ENCODE measurements around the gene LIN28A. TPM values are rescaled to one million over a fixed set of nuclear protein-coding genes. Genes with fewer than 3 reads are reported as not detected.

LIN28A gene
- total and polyA plus RNA-seq, 10 of the 15 experiments (the other 5 are each of a cell fraction or from before 2014, with no cell fraction given): 0.13 to 0.59 (median 0.30) TPM; not detected in 7

DNA sequence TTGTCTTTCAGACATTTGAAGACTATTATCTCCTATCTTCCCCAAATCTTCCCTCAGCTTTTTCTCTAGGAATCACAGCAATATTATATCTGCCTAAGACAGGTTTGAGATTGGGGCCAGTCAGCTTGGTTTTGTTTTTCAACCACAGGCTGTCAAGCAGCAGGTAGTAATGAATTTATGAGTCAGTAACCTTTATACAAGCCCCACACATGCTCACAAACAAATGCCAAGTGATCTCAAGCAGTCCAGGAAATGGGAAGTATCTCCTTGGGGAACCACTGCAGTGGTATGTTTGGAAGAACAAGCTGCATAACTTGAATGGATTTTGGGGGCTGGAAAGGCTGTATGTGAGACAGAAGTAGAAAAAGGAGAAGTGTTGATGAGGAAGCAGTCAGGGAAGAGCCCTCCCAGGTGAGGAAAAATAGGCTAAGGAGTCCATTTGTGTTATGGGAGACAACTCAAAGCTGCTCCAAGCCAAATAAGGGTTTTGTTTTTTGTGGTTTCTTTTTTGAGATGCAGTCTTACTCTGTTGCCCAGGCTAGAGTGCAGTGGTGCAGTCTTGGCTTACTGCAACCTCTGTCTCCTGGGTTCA lies 23.6 kb downstream of the LIN28A start:
- FAIRE-seq (no peak), DNase-seq (ENCODE audit: low read depth, low spot score) (no peak), ATAC-seq (no peak)
- no peaks in the 10 kb centered on the region for H3K9me3 ChIP-seq (replicated peaks; ENCODE audit: control insufficient read depth, insufficient read depth, low read length)
- no peak overlapping the region for H2AFZ ChIP-seq (ENCODE audit: control insufficient read depth, low read depth, low read length)
- TSS peak; percentile 48 for BruUV-seq (replicated peaks)
- in situ Hi-C loops (cut with MboI): no loop called here
- no peak overlapping the region for H3K9ac ChIP-seq (ENCODE audit: control insufficient read depth, insufficient read depth, low read length)
- ChIA-PET POLR2A (no interaction called here), SMC1A (ENCODE audit: uncharacterized antibody, unreplicated experiment) (interaction anchor here (0.6 kb wide), 1 partner anchor 144 kb away, joined by 3 read pairs; no protein-coding TSS in a partner anchor), RAD21 (ENCODE audit: unreplicated experiment) (no interaction called here), CTCF (interaction anchor here (1.5 to 4.1 kb wide), 3 partner anchors 17 to 150 kb away, joined by 5 to 23 read pairs (median 7); no protein-coding TSS in a partner anchor)
- H3K27ac ChIP-seq (ENCODE audit: control insufficient read depth, insufficient read depth): 0 out of 2 replicates have a peak overlapping the region, but pooled peaks have one; percentile 13
- 0 out of 4 replicates have a peak, but pooled peaks of 1 of the 2 experiments have one; percentile 21 for TF ChIP-seq IKZF2 (IDR thresholded peaks at IDR 0.05)
- TF ChIP-seq, protein P1, sequence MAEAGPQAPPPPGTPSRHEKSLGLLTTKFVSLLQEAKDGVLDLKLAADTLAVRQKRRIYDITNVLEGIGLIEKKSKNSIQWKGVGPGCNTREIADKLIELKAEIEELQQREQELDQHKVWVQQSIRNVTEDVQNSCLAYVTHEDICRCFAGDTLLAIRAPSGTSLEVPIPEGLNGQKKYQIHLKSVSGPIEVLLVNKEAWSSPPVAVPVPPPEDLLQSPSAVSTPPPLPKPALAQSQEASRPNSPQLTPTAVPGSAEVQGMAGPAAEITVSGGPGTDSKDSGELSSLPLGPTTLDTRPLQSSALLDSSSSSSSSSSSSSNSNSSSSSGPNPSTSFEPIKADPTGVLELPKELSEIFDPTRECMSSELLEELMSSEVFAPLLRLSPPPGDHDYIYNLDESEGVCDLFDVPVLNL (IDR thresholded peaks at IDR 0.05; ENCODE audit: low read depth, low read length): no peak
- H3K27me3 ChIP-seq (replicated peaks in 1 of 2; ENCODE audit: control insufficient read depth in 2 of 2, insufficient read depth in 2 of 2, low read length in 1 of 2): no peaks in the 10 kb centered on the region
- peaks cover 14% of the 10 kb centered on the region for H3K79me2 ChIP-seq (ENCODE audit: control insufficient read depth, insufficient read depth, low read length)
- intact Hi-C loops (cut with micrococcal nuclease; ENCODE audit: unreplicated experiment): no loop called here
- no peaks in the 10 kb centered on the region for H4K20me1 ChIP-seq (ENCODE audit: control insufficient read depth, insufficient read depth)
- H3K4me2 ChIP-seq (ENCODE audit: control insufficient read depth, insufficient read depth): peak overlapping the region; percentile 46
- H3K36me3 ChIP-seq (ENCODE audit: control insufficient read depth in 2 of 2, insufficient read depth in 2 of 2, low read length in 1 of 2): peaks cover 2 to 4% of the 10 kb centered on the region in 2 experiments; a peak in 3 of 4 replicates
- peaks cover 9% of the 10 kb centered on the region for H3K4me1 ChIP-seq (ENCODE audit: control insufficient read depth, insufficient read depth, low read length)
- H3K4me3 ChIP-seq: no peak overlapping the region

GRCh38 chr1:26438041-26438440 lies 27.4 kb downstream of the LIN28A start:
- ATAC-seq (no peak), FAIRE-seq (no peak), DNase-seq (ENCODE audit: low read depth, low spot score) (no peak)
- in situ Hi-C loops (cut with MboI) (no loop called here), intact Hi-C loops (cut with micrococcal nuclease; ENCODE audit: unreplicated experiment) (no loop called here)
- Histone ChIP-seq H3K27me3 (replicated peaks in 1 of 2; ENCODE audit: control insufficient read depth in 2 of 2, insufficient read depth in 2 of 2, low read length in 1 of 2) (no peaks in the 10 kb centered on the region), H2AFZ (ENCODE audit: control insufficient read depth, low read depth, low read length) (no peak overlapping the region), H3K79me2 (ENCODE audit: control insufficient read depth, insufficient read depth, low read length) (peaks cover 6% of the 10 kb centered on the region), H3K9ac (ENCODE audit: control insufficient read depth, insufficient read depth, low read length) (no peak overlapping the region), H3K9me3 (replicated peaks; ENCODE audit: control insufficient read depth, insufficient read depth, low read length) (no peaks in the 10 kb centered on the region), H3K4me2 (ENCODE audit: control insufficient read depth, insufficient read depth) (no peak overlapping the region), H3K4me1 (ENCODE audit: control insufficient read depth, insufficient read depth, low read length) (peaks cover 4% of the 10 kb centered on the region; the same call in 1 of the 2 replicates), H3K4me3 (no peak overlapping the region), H3K27ac (ENCODE audit: control insufficient read depth, insufficient read depth) (no peak overlapping the region), H4K20me1 (ENCODE audit: control insufficient read depth, insufficient read depth) (no peaks in the 10 kb centered on the region), H3K36me3 (ENCODE audit: control insufficient read depth in 2 of 2, insufficient read depth in 2 of 2, low read length in 1 of 2) (peaks cover 2 to 18% of the 10 kb centered on the region in 2 experiments; a peak in 3 of 4 replicates)
- RAD21 ChIA-PET (ENCODE audit: unreplicated experiment): no interaction called here
- TF ChIP-seq, protein P2, sequence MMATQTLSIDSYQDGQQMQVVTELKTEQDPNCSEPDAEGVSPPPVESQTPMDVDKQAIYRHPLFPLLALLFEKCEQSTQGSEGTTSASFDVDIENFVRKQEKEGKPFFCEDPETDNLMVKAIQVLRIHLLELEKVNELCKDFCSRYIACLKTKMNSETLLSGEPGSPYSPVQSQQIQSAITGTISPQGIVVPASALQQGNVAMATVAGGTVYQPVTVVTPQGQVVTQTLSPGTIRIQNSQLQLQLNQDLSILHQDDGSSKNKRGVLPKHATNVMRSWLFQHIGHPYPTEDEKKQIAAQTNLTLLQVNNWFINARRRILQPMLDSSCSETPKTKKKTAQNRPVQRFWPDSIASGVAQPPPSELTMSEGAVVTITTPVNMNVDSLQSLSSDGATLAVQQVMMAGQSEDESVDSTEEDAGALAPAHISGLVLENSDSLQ (IDR thresholded peaks at IDR 0.05): no peak
- TF ChIP-seq STAT1 (conservative IDR thresholded peaks at IDR 0.05) (no peak), RCOR1 (conservative IDR thresholded peaks at IDR 0.05; ENCODE audit: low read depth, low read length) (no peak), CEBPB (IDR thresholded peaks at IDR 0.05; ENCODE audit: borderline replicate concordance in 1 of 2, low read depth in 2 of 2, low read length in 2 of 2) (no peak), CBX5 (IDR thresholded peaks at IDR 0.05; ENCODE audit: low read depth) (no peak)
- WGBS (ENCODE audit: insufficient coverage, insufficient replicate concordance, low lambda C conversion rate, missing lambda C conversion rate): 95% methylated on average over 6 of the region's 6 CpGs
- CTCF ChIA-PET: interaction anchor here (0.7 kb wide), 1 partner anchor 204 kb away, joined by 3 read pairs; the partner anchor contains the start of gene CEP85
- POLR2A ChIA-PET: interaction anchor here (0.5 to 0.7 kb wide), 2 partner anchors 17 to 1757 kb away, joined by 5 to 6 read pairs; no protein-coding TSS in a partner anchor
- SMC1A ChIA-PET (ENCODE audit: uncharacterized antibody, unreplicated experiment): no interaction called here
- BruUV-seq (replicated peaks): TSS peak; percentile 13
